ENCODE measurements around the gene TAX1BP1.
A peak's percentile ranks its signal among the peaks of the same experiment; 100 is the strongest.

Gene TAX1BP1

GRCh38 chr7:27712217-27712616 is 27.7 kb upstream of the TAX1BP1 start:
- H3K4me3 ChIP-seq (ENCODE audit: low read depth, low read length) = no peak overlapping the region
- no peak for DNase-seq (ENCODE audit: low read depth, low spot score)
- POLR2A ChIA-PET = no interaction called here
- TF ChIP-seq CTCF (IDR thresholded peaks at IDR 0.05; ENCODE audit: insufficient read depth, low read length, missing control alignments) = no peak
- CTCF ChIA-PET = no interaction called here

GRCh38 chr7:27714831-27715444 is 25.0 kb upstream of the TAX1BP1 start:
- CTCF ChIA-PET = interaction anchor here (1.2 to 1.7 kb wide), 2 partner anchors 11 to 109 kb away, joined by 4 to 6 read pairs; no protein-coding TSS in a partner anchor
- POLR2A ChIA-PET = no interaction called here
- DNase-seq (ENCODE audit: low read depth, low spot score) = no peak
- no peak overlapping the region for H3K4me3 ChIP-seq (ENCODE audit: low read depth, low read length)
- no peak for TF ChIP-seq CTCF (IDR thresholded peaks at IDR 0.05; ENCODE audit: insufficient read depth, low read length, missing control alignments)

DNA sequence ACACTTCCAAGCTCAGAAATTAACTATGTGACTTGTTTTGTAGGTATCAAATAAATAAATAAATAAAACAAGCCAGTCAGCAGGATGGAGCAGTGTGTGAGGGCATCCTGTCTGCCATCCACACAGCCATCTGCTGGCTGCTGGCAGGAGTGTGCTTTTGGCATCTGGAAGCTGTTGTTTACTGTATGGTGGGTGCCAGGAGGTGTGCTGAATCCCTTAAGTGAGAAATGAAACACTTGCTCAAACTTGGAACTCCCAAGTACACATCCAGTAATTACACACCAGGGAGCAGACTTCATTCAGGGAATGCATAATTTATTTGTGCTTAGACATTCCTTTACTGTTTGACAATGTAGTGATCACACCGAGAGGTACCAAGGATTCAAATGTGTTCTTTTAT is 16.9 kb upstream of the TAX1BP1 start:
- ChIA-PET CTCF (interaction anchor here (1.4 kb wide), 1 partner anchor 16 kb away, joined by 3 read pairs; no protein-coding TSS in a partner anchor), POLR2A (no interaction called here)
- no peak overlapping the region for H3K4me3 ChIP-seq (ENCODE audit: low read depth, low read length)
- DNase-seq (ENCODE audit: low read depth, low spot score) = no peak
- TF ChIP-seq CTCF (IDR thresholded peaks at IDR 0.05; ENCODE audit: insufficient read depth, low read length, missing control alignments) = peak; percentile 27

DNA sequence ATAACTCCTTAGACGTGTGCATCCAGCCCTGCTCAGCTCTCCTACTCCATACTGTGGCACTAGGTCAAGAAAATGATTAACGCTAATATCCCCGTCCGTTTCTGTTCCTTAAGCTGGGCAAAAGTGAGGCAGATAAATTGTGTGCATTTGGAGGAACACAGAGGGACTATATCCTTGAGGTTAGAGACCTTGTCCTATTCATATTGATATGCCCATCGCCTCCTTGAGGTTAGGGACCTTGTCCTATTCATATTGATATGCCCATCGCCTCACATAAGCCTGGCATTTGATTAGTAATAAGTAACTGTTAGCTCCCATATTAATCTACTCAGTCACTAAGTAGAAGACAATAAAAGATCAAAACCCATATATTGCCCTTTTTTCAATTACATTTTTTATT is 12.9 kb upstream of the TAX1BP1 start:
- ChIA-PET CTCF (interaction anchor here (1.3 kb wide), 1 partner anchor 14 kb away, joined by 3 read pairs; no protein-coding TSS in a partner anchor), POLR2A (no interaction called here)
- no peak for DNase-seq (ENCODE audit: low read depth, low spot score)
- no peak for TF ChIP-seq CTCF (IDR thresholded peaks at IDR 0.05; ENCODE audit: insufficient read depth, low read length, missing control alignments)
- H3K4me3 ChIP-seq (ENCODE audit: low read depth, low read length) = no peak overlapping the region

DNA sequence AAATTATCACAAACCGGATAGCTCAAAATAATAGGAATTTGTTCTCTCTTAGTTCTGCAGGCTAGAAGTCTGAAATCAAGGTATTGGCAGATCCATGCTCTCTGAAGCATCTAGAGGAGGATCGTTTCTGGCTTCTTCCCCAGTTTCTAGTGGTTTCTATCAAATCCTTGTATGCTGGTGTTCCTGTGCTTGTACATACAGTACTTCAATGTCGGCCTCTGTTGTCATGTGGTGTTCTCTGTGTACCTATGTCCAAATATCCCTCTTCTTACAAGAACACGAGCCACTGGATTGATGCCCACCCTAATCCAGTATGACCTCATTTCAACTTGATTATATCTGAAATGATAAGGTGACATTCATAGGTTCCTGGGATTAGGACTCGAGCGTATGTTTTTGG is 9.8 kb upstream of the TAX1BP1 start:
- TF ChIP-seq CTCF (IDR thresholded peaks at IDR 0.05; ENCODE audit: insufficient read depth, low read length, missing control alignments) = no peak
- H3K4me3 ChIP-seq (ENCODE audit: low read depth, low read length) = no peak overlapping the region
- POLR2A ChIA-PET = no interaction called here
- DNase-seq (ENCODE audit: low read depth, low spot score) = no peak
- CTCF ChIA-PET = no interaction called here

GRCh38 chr7:27734583-27734982 is 5.4 kb upstream of the TAX1BP1 start:
- DNase-seq (ENCODE audit: low read depth, low spot score) = no peak
- TF ChIP-seq CTCF (IDR thresholded peaks at IDR 0.05; ENCODE audit: insufficient read depth, low read length, missing control alignments) = no peak
- H3K4me3 ChIP-seq (ENCODE audit: low read depth, low read length) = no peak overlapping the region
- CTCF ChIA-PET = no interaction called here
- POLR2A ChIA-PET = no interaction called here
